HepG2 (cell line): ENCODE data around the gene ITM2B.

Experiments
- GATAD2A ChIP-seq: IDR thresholded peaks from 2 replicates; pipeline ENCODE4 v1.6.1; 2016
- HOXA9 ChIP-seq: sonication (generic); formaldehyde crosslinking; IDR thresholded peaks from 2 replicates; pipeline ENCODE4 v1.8.1; 2022; ENCODE audit warnings: missing genetic modification reagents, mild to moderate bottlenecking, moderate library complexity, borderline replicate concordance
- MEIS2 ChIP-seq: sonication (generic); formaldehyde crosslinking; IDR thresholded peaks from 2 replicates; pipeline ENCODE4 v1.9.0; 2021; ENCODE audit warnings: mild to moderate bottlenecking, missing genetic modification reagents
- NONO ChIP-seq, 2 experiments: fragments of 450-650 bp in 1 of 2; sonication (generic) in 1 of 2; formaldehyde crosslinking in 1 of 2; IDR thresholded peaks in 1 of 2; conservative IDR thresholded peaks in 1 of 2; 2 replicates each; pipeline versions ENCODE4 v1.6.1 to v1.8.0; 2017 to 2022; ENCODE audit warnings: mild to moderate bottlenecking in 1 of 2, missing genetic modification reagents in 1 of 2, moderate library complexity in 1 of 2
- PPARG ChIP-seq: conservative IDR thresholded peaks from 2 replicates; pipeline ENCODE4 v1.6.1; 2016; ENCODE audit warnings: missing biosample characterization, missing genetic modification reagents
- ZBTB42 ChIP-seq: sonication (generic); formaldehyde crosslinking; IDR thresholded peaks from 2 replicates; pipeline ENCODE4 v1.5.0; 2020; ENCODE audit warnings: mild to moderate bottlenecking, missing genetic modification reagents
- ZNF737 ChIP-seq: sonication (generic); formaldehyde crosslinking; IDR thresholded peaks from 2 replicates; pipeline ENCODE4 v1.5.0; 2020; ENCODE audit warnings: missing genetic modification reagents, mild to moderate bottlenecking, borderline replicate concordance
- ZNF768 ChIP-seq: sonication (generic); formaldehyde crosslinking; IDR thresholded peaks from 2 replicates; pipeline ENCODE4 v1.4.0; 2020; ENCODE audit warnings: missing genetic modification reagents
- TF ChIP-seq, protein P1 (sequence below), 2 experiments: IDR thresholded peaks; 2 replicates each; pipeline ENCODE4 v1.6.1; 2011 to 2012; ENCODE audit warnings: low read length in 2 of 2, borderline replicate concordance in 1 of 2, low read depth in 1 of 2, mild to moderate bottlenecking in 1 of 2, moderate library complexity in 1 of 2
- TF ChIP-seq, protein P2 (sequence below): sonication (generic); formaldehyde crosslinking; IDR thresholded peaks from 2 replicates; pipeline ENCODE4 v1.4.0; 2020; ENCODE audit warnings: mild to moderate bottlenecking, missing genetic modification reagents
- TF ChIP-seq, protein P3 (sequence below): sonication (generic); formaldehyde crosslinking; IDR thresholded peaks from 2 replicates; pipeline ENCODE4 v1.9.0; 2021; ENCODE audit warnings: missing genetic modification reagents, borderline replicate concordance
- TF ChIP-seq, protein P4 (sequence below), 2 experiments: fragments of 450-650 bp in 1 of 2; sonication (generic) in 1 of 2; formaldehyde crosslinking; IDR thresholded peaks; 2 replicates each; pipeline versions ENCODE4 v1.5.0 to v1.8.0; 2020 to 2022; ENCODE audit warnings: mild to moderate bottlenecking in 1 of 2, missing genetic modification reagents in 1 of 2
- TF ChIP-seq, protein P5 (sequence below): sonication (generic); formaldehyde crosslinking; IDR thresholded peaks from 2 replicates; pipeline ENCODE4 v1.5.0; 2020; ENCODE audit warnings: missing genetic modification reagents, mild to moderate bottlenecking, borderline replicate concordance

DNA sequence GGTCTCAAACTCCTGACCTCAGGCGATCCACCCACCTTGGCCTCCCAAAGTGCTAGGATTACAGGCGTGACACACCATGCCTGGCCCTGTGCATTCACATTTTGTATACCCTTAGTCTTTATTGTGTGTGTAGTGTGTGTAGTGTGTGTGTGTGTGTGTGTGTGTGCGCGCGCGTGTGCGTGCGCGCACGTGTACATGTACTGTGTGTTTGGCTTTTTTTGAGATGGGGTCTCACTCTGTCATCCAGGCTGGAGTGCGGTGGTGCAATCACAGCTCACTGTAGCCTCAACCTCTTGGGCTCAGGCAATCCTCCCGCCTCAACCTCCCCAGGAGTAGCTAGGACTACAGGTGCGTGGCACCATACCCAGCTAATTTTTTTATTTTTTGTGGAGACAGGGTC is 22.1 kb downstream of the ITM2B start:
- TF ChIP-seq, protein P1, sequence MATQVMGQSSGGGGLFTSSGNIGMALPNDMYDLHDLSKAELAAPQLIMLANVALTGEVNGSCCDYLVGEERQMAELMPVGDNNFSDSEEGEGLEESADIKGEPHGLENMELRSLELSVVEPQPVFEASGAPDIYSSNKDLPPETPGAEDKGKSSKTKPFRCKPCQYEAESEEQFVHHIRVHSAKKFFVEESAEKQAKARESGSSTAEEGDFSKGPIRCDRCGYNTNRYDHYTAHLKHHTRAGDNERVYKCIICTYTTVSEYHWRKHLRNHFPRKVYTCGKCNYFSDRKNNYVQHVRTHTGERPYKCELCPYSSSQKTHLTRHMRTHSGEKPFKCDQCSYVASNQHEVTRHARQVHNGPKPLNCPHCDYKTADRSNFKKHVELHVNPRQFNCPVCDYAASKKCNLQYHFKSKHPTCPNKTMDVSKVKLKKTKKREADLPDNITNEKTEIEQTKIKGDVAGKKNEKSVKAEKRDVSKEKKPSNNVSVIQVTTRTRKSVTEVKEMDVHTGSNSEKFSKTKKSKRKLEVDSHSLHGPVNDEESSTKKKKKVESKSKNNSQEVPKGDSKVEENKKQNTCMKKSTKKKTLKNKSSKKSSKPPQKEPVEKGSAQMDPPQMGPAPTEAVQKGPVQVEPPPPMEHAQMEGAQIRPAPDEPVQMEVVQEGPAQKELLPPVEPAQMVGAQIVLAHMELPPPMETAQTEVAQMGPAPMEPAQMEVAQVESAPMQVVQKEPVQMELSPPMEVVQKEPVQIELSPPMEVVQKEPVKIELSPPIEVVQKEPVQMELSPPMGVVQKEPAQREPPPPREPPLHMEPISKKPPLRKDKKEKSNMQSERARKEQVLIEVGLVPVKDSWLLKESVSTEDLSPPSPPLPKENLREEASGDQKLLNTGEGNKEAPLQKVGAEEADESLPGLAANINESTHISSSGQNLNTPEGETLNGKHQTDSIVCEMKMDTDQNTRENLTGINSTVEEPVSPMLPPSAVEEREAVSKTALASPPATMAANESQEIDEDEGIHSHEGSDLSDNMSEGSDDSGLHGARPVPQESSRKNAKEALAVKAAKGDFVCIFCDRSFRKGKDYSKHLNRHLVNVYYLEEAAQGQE (IDR thresholded peaks at IDR 0.05; ENCODE audit: borderline replicate concordance in 1 of 2, low read depth in 1 of 2, low read length in 2 of 2) = no peak
- no peak for TF ChIP-seq GATAD2A (CRISPR knock-in tag)
- TF ChIP-seq, protein P2, sequence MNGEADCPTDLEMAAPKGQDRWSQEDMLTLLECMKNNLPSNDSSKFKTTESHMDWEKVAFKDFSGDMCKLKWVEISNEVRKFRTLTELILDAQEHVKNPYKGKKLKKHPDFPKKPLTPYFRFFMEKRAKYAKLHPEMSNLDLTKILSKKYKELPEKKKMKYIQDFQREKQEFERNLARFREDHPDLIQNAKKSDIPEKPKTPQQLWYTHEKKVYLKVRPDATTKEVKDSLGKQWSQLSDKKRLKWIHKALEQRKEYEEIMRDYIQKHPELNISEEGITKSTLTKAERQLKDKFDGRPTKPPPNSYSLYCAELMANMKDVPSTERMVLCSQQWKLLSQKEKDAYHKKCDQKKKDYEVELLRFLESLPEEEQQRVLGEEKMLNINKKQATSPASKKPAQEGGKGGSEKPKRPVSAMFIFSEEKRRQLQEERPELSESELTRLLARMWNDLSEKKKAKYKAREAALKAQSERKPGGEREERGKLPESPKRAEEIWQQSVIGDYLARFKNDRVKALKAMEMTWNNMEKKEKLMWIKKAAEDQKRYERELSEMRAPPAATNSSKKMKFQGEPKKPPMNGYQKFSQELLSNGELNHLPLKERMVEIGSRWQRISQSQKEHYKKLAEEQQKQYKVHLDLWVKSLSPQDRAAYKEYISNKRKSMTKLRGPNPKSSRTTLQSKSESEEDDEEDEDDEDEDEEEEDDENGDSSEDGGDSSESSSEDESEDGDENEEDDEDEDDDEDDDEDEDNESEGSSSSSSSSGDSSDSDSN (CRISPR knock-in tag) = no peak
- TF ChIP-seq, protein P3, sequence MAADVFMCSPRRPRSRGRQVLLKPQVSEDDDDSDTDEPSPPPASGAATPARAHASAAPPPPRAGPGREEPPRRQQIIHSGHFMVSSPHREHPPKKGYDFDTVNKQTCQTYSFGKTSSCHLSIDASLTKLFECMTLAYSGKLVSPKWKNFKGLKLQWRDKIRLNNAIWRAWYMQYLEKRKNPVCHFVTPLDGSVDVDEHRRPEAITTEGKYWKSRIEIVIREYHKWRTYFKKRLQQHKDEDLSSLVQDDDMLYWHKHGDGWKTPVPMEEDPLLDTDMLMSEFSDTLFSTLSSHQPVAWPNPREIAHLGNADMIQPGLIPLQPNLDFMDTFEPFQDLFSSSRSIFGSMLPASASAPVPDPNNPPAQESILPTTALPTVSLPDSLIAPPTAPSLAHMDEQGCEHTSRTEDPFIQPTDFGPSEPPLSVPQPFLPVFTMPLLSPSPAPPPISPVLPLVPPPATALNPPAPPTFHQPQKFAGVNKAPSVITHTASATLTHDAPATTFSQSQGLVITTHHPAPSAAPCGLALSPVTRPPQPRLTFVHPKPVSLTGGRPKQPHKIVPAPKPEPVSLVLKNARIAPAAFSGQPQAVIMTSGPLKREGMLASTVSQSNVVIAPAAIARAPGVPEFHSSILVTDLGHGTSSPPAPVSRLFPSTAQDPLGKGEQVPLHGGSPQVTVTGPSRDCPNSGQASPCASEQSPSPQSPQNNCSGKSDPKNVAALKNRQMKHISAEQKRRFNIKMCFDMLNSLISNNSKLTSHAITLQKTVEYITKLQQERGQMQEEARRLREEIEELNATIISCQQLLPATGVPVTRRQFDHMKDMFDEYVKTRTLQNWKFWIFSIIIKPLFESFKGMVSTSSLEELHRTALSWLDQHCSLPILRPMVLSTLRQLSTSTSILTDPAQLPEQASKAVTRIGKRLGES (CRISPR knock-in tag) = no peak
- TF ChIP-seq, protein P4, sequence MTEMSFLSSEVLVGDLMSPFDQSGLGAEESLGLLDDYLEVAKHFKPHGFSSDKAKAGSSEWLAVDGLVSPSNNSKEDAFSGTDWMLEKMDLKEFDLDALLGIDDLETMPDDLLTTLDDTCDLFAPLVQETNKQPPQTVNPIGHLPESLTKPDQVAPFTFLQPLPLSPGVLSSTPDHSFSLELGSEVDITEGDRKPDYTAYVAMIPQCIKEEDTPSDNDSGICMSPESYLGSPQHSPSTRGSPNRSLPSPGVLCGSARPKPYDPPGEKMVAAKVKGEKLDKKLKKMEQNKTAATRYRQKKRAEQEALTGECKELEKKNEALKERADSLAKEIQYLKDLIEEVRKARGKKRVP (CRISPR knock-in tag; IDR thresholded peaks at IDR 0.05) = no peak
- TF ChIP-seq MEIS2 = no peak
- no peak for TF ChIP-seq ZBTB42 (CRISPR knock-in tag)
- TF ChIP-seq PPARG = no peak
- TF ChIP-seq HOXA9 (CRISPR knock-in tag) = no peak
- TF ChIP-seq ZNF737 (CRISPR knock-in tag) = no peak
- TF ChIP-seq, protein P5, sequence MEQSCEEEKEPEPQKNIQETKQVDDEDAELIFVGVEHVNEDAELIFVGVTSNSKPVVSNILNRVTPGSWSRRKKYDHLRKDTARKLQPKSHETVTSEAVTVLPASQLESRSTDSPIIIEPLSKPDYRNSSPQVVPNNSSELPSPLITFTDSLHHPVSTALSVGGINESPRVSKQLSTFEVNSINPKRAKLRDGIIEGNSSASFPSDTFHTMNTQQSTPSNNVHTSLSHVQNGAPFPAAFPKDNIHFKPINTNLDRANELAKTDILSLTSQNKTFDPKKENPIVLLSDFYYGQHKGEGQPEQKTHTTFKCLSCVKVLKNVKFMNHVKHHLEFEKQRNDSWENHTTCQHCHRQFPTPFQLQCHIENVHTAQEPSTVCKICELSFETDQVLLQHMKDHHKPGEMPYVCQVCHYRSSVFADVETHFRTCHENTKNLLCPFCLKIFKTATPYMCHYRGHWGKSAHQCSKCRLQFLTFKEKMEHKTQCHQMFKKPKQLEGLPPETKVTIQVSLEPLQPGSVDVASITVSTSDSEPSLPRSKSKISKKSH (CRISPR knock-in tag) = no peak
- no peak for TF ChIP-seq ZNF768 (CRISPR knock-in tag)
- TF ChIP-seq NONO (IDR thresholded peaks at IDR 0.05) = no peak
- no peak for TF ChIP-seq NONO (CRISPR knock-in tag; conservative IDR thresholded peaks at IDR 0.05)
